Measurements from ENCODE around the gene DRD5.

Gene DRD5

GRCh38 chr4:9812501-9813340, 31.3 kb downstream of the DRD5 start:
- in situ Hi-C loops (cut with HindIII; ENCODE audit: low sequenced_read_pairs): no loop called here

GRCh38 chr4:9816285-9816684, 34.9 kb downstream of the DRD5 start:
- in situ Hi-C loops (cut with HindIII; ENCODE audit: low sequenced_read_pairs): no loop called here

GRCh38 chr4:9820343-9820742, 38.9 kb downstream of the DRD5 start:
- in situ Hi-C loops (cut with HindIII; ENCODE audit: low sequenced_read_pairs): no loop called here

GRCh38 chr4:9825049-9825448, 43.6 kb downstream of the DRD5 start:
- in situ Hi-C loops (cut with HindIII; ENCODE audit: low sequenced_read_pairs): no loop called here

GRCh38 chr4:9826551-9826950, 45.1 kb downstream of the DRD5 start:
- in situ Hi-C loops (cut with HindIII; ENCODE audit: low sequenced_read_pairs): no loop called here

- in situ Hi-C loops (cut with HindIII; ENCODE audit: low sequenced_read_pairs): no loop called here
Measured at GRCh38 chr4:9832640-9833039, 51.2 kb downstream of the DRD5 start.

- in situ Hi-C loops (cut with HindIII; ENCODE audit: low sequenced_read_pairs): no loop called here
Measured at GRCh38 chr4:9833421-9833820, 52.0 kb downstream of the DRD5 start.

All from DLD1 (cell line).